Mesenchymal stem cell (in vitro differentiated cells and primary cell): Measurements from ENCODE around the gene DPY19L3.

Source experiments
- DNase-seq: peaks from one replicate; pipeline ENCODE4 v3.0.0-alpha.2; 2013
- H2AFZ ChIP-seq: one replicate; pipeline ENCODE4 v1.6.1; 2013; ENCODE audit warnings: low read depth, mild to moderate bottlenecking, control low read depth, inconsistent platforms, low read length, moderate library complexity
- H2AK5ac ChIP-seq: 2 replicates; pipeline ENCODE4 v1.6.1; 2013; ENCODE audit warnings: low read length, moderate library complexity, mild to moderate bottlenecking, inconsistent platforms; ENCODE audit not compliant: severe bottlenecking
- H2BK120ac ChIP-seq: one replicate; pipeline ENCODE4 v1.6.1; 2013; ENCODE audit warnings: low read depth, mild to moderate bottlenecking, inconsistent platforms, low read length, moderate library complexity
- H2BK12ac ChIP-seq, 2 experiments: one replicate each; pipeline ENCODE4 v1.6.1; 2013; ENCODE audit warnings: inconsistent platforms in 2 of 2, low read length in 2 of 2, mild to moderate bottlenecking in 2 of 2, moderate library complexity in 2 of 2, control low read depth in 1 of 2
- H2BK15ac ChIP-seq: one replicate; pipeline ENCODE4 v1.6.1; 2013; ENCODE audit warnings: mild to moderate bottlenecking, low read depth, inconsistent platforms; ENCODE audit not compliant: poor library complexity, severe bottlenecking
- H2BK5ac ChIP-seq: 2 replicates; pipeline ENCODE4 v1.6.1; 2013; ENCODE audit warnings: low read depth, mild to moderate bottlenecking, low read length, control low read depth, inconsistent platforms; ENCODE audit not compliant: poor library complexity, severe bottlenecking
- H3K14ac ChIP-seq, 2 experiments: one replicate each; pipeline ENCODE4 v1.6.1; 2013; ENCODE audit warnings: inconsistent platforms in 2 of 2, low read length in 2 of 2, control low read depth in 1 of 2, mild to moderate bottlenecking in 1 of 2, moderate library complexity in 1 of 2
- H3K18ac ChIP-seq, 2 experiments: one replicate each; pipeline ENCODE4 v1.6.1; 2013; ENCODE audit warnings: inconsistent platforms in 2 of 2, low read length in 2 of 2, control low read depth in 1 of 2, low read depth in 1 of 2, mild to moderate bottlenecking in 1 of 2
- H3K23ac ChIP-seq, 2 experiments: one replicate each; pipeline ENCODE4 v1.6.1; 2013; ENCODE audit warnings: inconsistent platforms in 2 of 2, low read length in 2 of 2, mild to moderate bottlenecking in 2 of 2, moderate library complexity in 2 of 2, control low read depth in 1 of 2
- H3K27ac ChIP-seq: 2 replicates; pipeline ENCODE4 v1.5.1; 2013; ENCODE audit warnings: mild to moderate bottlenecking, moderate library complexity, low read length, control low read depth, inconsistent platforms; ENCODE audit not compliant: poor library complexity, severe bottlenecking
- H3K27me3 ChIP-seq, 2 experiments: 2 replicates each; pipeline versions ENCODE4 v1.6.1 to v1.7.0; 2013; ENCODE audit warnings: low read length in 2 of 2, mild to moderate bottlenecking in 2 of 2, moderate library complexity in 2 of 2, control low read depth in 1 of 2, inconsistent platforms in 1 of 2; ENCODE audit not compliant: control insufficient read depth in 1 of 2, insufficient read depth in 1 of 2
- H3K36me3 ChIP-seq, 2 experiments: 2 replicates each; pipeline versions ENCODE4 v1.6.1 to v1.7.0; 2013; ENCODE audit warnings: low read length in 2 of 2, control low read depth in 1 of 2, inconsistent platforms in 1 of 2, low read depth in 1 of 2, mild to moderate bottlenecking in 1 of 2; ENCODE audit not compliant: insufficient read depth in 2 of 2, control insufficient read depth in 1 of 2
- H3K4ac ChIP-seq, 2 experiments: one replicate each; pipeline ENCODE4 v1.6.1; 2013; ENCODE audit warnings: inconsistent platforms in 2 of 2, low read length in 2 of 2, mild to moderate bottlenecking in 2 of 2, moderate library complexity in 2 of 2, control low read depth in 1 of 2, low read depth in 1 of 2
- H3K4me1 ChIP-seq: 2 replicates; pipeline ENCODE4 v1.6.1; 2013; ENCODE audit warnings: low read depth, low read length, control low read depth; ENCODE audit not compliant: control insufficient read depth, insufficient read depth
- H3K4me2 ChIP-seq: 2 replicates; pipeline ENCODE4 v1.6.1; 2013; ENCODE audit warnings: low read length, mild to moderate bottlenecking, inconsistent platforms; ENCODE audit not compliant: poor library complexity, severe bottlenecking
- H3K4me3 ChIP-seq, 2 experiments: 2 replicates each; pipeline versions ENCODE4 v1.5.1 to v1.7.0; 2013; ENCODE audit warnings: low read length in 2 of 2, mild to moderate bottlenecking in 2 of 2, control low read depth in 1 of 2, low read depth in 1 of 2; ENCODE audit not compliant: insufficient read depth in 1 of 2
- H3K79me1 ChIP-seq: replicated peaks from 2 replicates; pipeline ENCODE4 v1.6.1; 2013; ENCODE audit warnings: mild to moderate bottlenecking, control low read depth, low read length, inconsistent platforms; ENCODE audit not compliant: poor library complexity, severe bottlenecking
- H3K9ac ChIP-seq: 2 replicates; pipeline ENCODE4 v1.7.0; 2013; ENCODE audit warnings: mild to moderate bottlenecking, low read length, moderate library complexity
- H3K9me3 ChIP-seq: 2 replicates; pipeline ENCODE4 v1.7.0; 2013; ENCODE audit warnings: mild to moderate bottlenecking, low read length; ENCODE audit not compliant: control insufficient read depth
- H4K8ac ChIP-seq: one replicate; pipeline ENCODE4 v1.6.1; 2013; ENCODE audit warnings: inconsistent platforms, mild to moderate bottlenecking, low read length, moderate library complexity
- H4K91ac ChIP-seq: one replicate; pipeline ENCODE4 v1.6.1; 2013; ENCODE audit warnings: mild to moderate bottlenecking, low read length, inconsistent platforms
- WGBS: methylation state at CpG from one replicate; pipeline ENCODE4 v1.1.7; 2013; ENCODE audit warnings: mixed read lengths; 5-methylcytosine and 5-hydroxymethylcytosine counted together

DPY19L3 gene

GRCh38 chr19:32380269-32380668 is 25.3 kb upstream of the DPY19L3 start:
- Histone ChIP-seq H2AFZ (no peak overlapping the region), H3K27me3 (no peaks in the 10 kb centered on the region)

DNA sequence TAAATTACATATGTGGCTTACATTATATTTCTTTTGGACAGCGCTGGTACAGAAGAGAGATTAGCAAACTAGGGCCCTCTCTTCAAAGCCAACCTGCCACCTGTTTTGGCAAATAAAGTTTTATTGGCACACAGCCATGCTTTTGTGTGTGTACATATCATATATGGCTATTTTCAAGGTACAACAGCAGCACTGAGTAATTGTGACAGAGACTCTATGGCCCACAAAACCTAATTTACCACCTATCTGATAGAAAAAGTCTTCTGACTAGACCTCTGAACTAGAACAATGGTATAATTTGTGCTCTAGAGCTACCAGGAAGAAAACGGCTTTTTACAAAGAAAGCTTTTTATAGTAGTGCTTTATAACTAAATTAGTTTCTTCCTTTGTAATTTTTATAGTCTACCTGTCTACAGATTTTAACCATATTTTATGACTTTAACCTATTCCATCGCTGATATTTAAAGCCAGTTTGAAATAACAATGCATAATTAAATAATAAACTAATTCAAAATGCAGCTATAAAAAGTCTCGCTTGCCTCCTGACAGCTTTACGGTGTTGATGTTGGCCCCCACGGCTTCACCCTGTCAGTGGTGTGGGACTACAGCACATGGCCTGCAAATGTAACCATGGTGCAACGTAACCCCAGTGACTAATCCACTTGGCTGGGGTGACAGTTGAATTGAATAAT is 17.7 kb upstream of the DPY19L3 start:
- Histone ChIP-seq H2BK12ac (no peak overlapping the region), H2BK15ac (no peak overlapping the region), H3K79me1 (peaks cover 4% of the 10 kb centered on the region), H3K4me3 (no peak overlapping the region), H3K9me3 (no peaks in the 10 kb centered on the region), H4K8ac (no peak overlapping the region), H2AK5ac (no peak overlapping the region), H3K18ac (no peak overlapping the region), H3K4ac (no peak overlapping the region), H3K4me1 (peaks cover 2% of the 10 kb centered on the region), H3K9ac (no peak overlapping the region), H4K91ac (no peak overlapping the region), H3K4me2 (no peak overlapping the region), H2BK120ac (no peak overlapping the region), H2AFZ (no peak overlapping the region), H3K27me3 (no peaks in the 10 kb centered on the region), H3K14ac (no peak overlapping the region), H3K36me3 (peaks cover 9 to 58% of the 10 kb centered on the region in 2 experiments), H2BK5ac (no peak overlapping the region), H3K23ac (no peak overlapping the region), H3K27ac (no peak overlapping the region)
- 92% methylated on average over 6 of the region's 7 CpGs for WGBS
- no peak for DNase-seq

More at GRCh38 chr19:32380269-32380668, 25.3 kb upstream of the DPY19L3 start:
- Histone ChIP-seq H3K4me2 (no peak overlapping the region), H2BK120ac (no peak overlapping the region), H4K91ac (no peak overlapping the region), H2BK5ac (no peak overlapping the region), H3K18ac (no peak overlapping the region), H3K4me3 (no peak overlapping the region), H2BK15ac (no peak overlapping the region), H3K14ac (no peak overlapping the region), H3K23ac (no peak overlapping the region), H3K9ac (no peak overlapping the region), H4K8ac (no peak overlapping the region), H3K36me3 (peaks cover 26 to 89% of the 10 kb centered on the region in 2 experiments), H3K9me3 (no peaks in the 10 kb centered on the region), H3K4ac (no peak overlapping the region), H3K79me1 (peaks cover 24% of the 10 kb centered on the region), H2AK5ac (no peak overlapping the region), H3K27ac (no peak overlapping the region), H3K4me1 (no peaks in the 10 kb centered on the region), H2BK12ac (no peak overlapping the region)
- DNase-seq: no peak
- WGBS: 97% methylated on average over 3 of the region's 3 CpGs

DNA sequence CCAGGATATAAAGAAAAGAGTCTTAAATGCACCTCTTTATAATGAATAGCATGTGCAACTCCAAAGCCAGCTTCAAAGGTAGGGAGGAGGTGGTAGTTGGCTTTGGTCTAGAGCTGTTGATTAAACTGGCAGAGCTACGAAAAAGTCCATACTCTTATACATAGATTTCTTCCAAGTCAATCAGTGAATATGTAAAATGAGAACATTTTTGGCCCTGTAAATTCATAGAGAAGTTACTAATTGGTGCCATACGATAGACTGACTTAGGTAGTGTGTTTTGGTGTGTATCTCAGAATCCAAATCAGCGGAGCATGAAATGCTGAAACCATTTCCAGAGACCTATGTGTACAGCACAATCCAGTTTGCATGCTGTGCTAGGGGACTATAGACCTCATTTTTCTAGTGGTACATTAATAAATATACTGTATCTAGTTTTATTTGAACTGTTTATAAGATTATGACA is 17.1 kb upstream of the DPY19L3 start:
- no peak overlapping the region for H2BK15ac ChIP-seq
- no peak overlapping the region for H3K23ac ChIP-seq
- H3K9me3 ChIP-seq: no peaks in the 10 kb centered on the region
- H3K27me3 ChIP-seq: no peaks in the 10 kb centered on the region
- H4K8ac ChIP-seq: no peak overlapping the region
- no peak overlapping the region for H2BK120ac ChIP-seq
- no peak overlapping the region for H3K4me3 ChIP-seq
- H2BK12ac ChIP-seq: no peak overlapping the region
- no peak overlapping the region for H2BK5ac ChIP-seq
- peaks cover 7% of the 10 kb centered on the region for H3K79me1 ChIP-seq
- no peak overlapping the region for H2AFZ ChIP-seq
- peaks cover 9 to 52% of the 10 kb centered on the region in 2 experiments for H3K36me3 ChIP-seq
- H3K4ac ChIP-seq: no peak overlapping the region
- H3K18ac ChIP-seq: no peak overlapping the region
- H2AK5ac ChIP-seq: no peak overlapping the region
- H4K91ac ChIP-seq: no peak overlapping the region
- H3K14ac ChIP-seq: no peak overlapping the region
- no peak overlapping the region for H3K4me2 ChIP-seq
- WGBS: 100% methylated on average over 2 of the region's 3 CpGs
- no peak overlapping the region for H3K9ac ChIP-seq
- H3K27ac ChIP-seq: no peak overlapping the region
- no peak for DNase-seq
- peaks cover 2% of the 10 kb centered on the region for H3K4me1 ChIP-seq

- Histone ChIP-seq H3K23ac (no peak overlapping the region), H3K4me3 (no peak overlapping the region), H3K18ac (no peak overlapping the region), H3K14ac (no peak overlapping the region), H2AK5ac (no peak overlapping the region), H3K9ac (no peak overlapping the region), H3K36me3 (peaks cover 10 to 34% of the 10 kb centered on the region in 2 experiments), H2BK5ac (no peak overlapping the region), H2BK15ac (no peak overlapping the region), H2BK12ac (no peak overlapping the region), H2BK120ac (no peak overlapping the region), H3K4me2 (no peak overlapping the region), H3K27ac (no peak overlapping the region), H3K27me3 (no peaks in the 10 kb centered on the region), H3K4ac (no peak overlapping the region), H4K91ac (no peak overlapping the region), H2AFZ (no peak overlapping the region), H3K79me1 (peaks cover 2% of the 10 kb centered on the region), H3K4me1 (no peaks in the 10 kb centered on the region), H4K8ac (no peak overlapping the region), H3K9me3 (no peaks in the 10 kb centered on the region)
- DNase-seq: no peak
- WGBS: no CpG with 5 or more reads among the region's 3 CpGs
Measured at GRCh38 chr19:32392901-32393300, 12.7 kb upstream of the DPY19L3 start.
